A549 (cell line): Measurements from ENCODE around the gene MLLT10. TPM values are rescaled to one million over a fixed set of nuclear protein-coding genes. Genes with fewer than 3 reads are reported as not detected.

Source experiments
- ATAC-seq, 2 experiments: fragments of 200-7000 bp in 1 of 2; fragments of >200 bp in 1 of 2; cut with Nextera tagmentation in 1 of 2; cut with Tn5 transposase in 1 of 2; 3 replicates each; pipeline versions ENCODE4 v1.8.0 to v1.9.1; 2018 to 2020; ENCODE audit warnings: mild to moderate bottlenecking in 1 of 2, moderate library complexity in 1 of 2
- CTCF ChIA-PET: fragments of 300-600 bp; sonication (Branson Sonifier 250); formaldehyde crosslinking; extraction: SDS; loops from one replicate; lab custom pipeline; 2021; ENCODE audit warnings: antibody characterized with exemption, inconsistent platforms; lab: Yijun Ruan, JAX
- POLR2A ChIA-PET: fragments of 350-600 bp; formaldehyde crosslinking; extraction: SDS; loops from one replicate; lab custom pipeline; 2021; ENCODE audit warnings: antibody characterized with exemption, inconsistent platforms; lab: Yijun Ruan, JAX
- DNase-seq, 2 experiments: peaks; one replicate each; pipeline versions ENCODE4 v3.0.0 to v3.0.0-alpha.2; 2011 to 2016; ENCODE audit warnings: low read depth in 1 of 2, low spot score in 1 of 2
- FAIRE-seq: peaks from 2 replicates; lab custom pipeline; 2011; peaks lifted over from hg19 to GRCh38; lab: Jason Lieb, UNC
- H3K27ac ChIP-seq, 2 experiments: fragments of >200 bp; sonication (Bioruptor Twin); formaldehyde crosslinking; 3 replicates each; pipeline ENCODE4 v1.5.1; 2016 to 2017
- H3K4me1 ChIP-seq: fragments of >200 bp; sonication (Bioruptor Twin); formaldehyde crosslinking; 3 replicates; pipeline ENCODE4 v1.6.1; 2016
- H3K4me2 ChIP-seq: fragments of >200 bp; sonication (Bioruptor Twin); formaldehyde crosslinking; 3 replicates; pipeline ENCODE4 v1.6.1; 2016
- H3K4me3 ChIP-seq: fragments of >200 bp; sonication (Bioruptor Twin); formaldehyde crosslinking; 3 replicates; pipeline ENCODE4 v1.5.1; 2016
- H3K9me3 ChIP-seq: fragments of >200 bp; sonication (Bioruptor Twin); formaldehyde crosslinking; 3 replicates; pipeline ENCODE4 v1.6.1; 2016
- CEBPB ChIP-seq, 2 experiments: fragments of >200 bp in 1 of 2; sonication (Bioruptor Twin) in 1 of 2; formaldehyde crosslinking in 1 of 2; IDR thresholded peaks; 2 replicates each; pipeline ENCODE4 v1.6.1; 2012 to 2016
- CHD2 ChIP-seq: fragments of 150-350 bp; IDR thresholded peaks from 2 replicates; pipeline ENCODE4 v1.6.1; 2014; ENCODE audit warnings: low read length; ENCODE audit not compliant: partially characterized antibody
- ESRRA ChIP-seq: fragments of 150-350 bp; IDR thresholded peaks from 2 replicates; pipeline ENCODE4 v1.6.1; 2014; ENCODE audit warnings: mild to moderate bottlenecking, low read length, borderline replicate concordance
- FOSB ChIP-seq: fragments of 250-450 bp; sonication (Bioruptor Pico); IDR thresholded peaks from 2 replicates; pipeline ENCODE4 v1.5.0; 2020; ENCODE audit warnings: mild to moderate bottlenecking, moderate library complexity
- HDAC2 ChIP-seq: fragments of 200-600 bp; sonication (generic); IDR thresholded peaks from 2 replicates; pipeline ENCODE4 v1.6.1; 2016
- HOXB13 ChIP-seq: fragments of 250-450 bp; sonication (Bioruptor Pico); IDR thresholded peaks from 2 replicates; pipeline ENCODE4 v1.5.0; 2020; ENCODE audit warnings: low read depth, mild to moderate bottlenecking, moderate library complexity
- JUN ChIP-seq, 2 experiments: fragments of >200 bp; sonication (Bioruptor Twin); formaldehyde crosslinking; IDR thresholded peaks; 2 replicates in 1 of 2; 3 replicates in 1 of 2; pipeline ENCODE4 v1.6.1; 2016 to 2017
- KDM1A ChIP-seq: fragments of 200-600 bp; sonication (generic); IDR thresholded peaks from 2 replicates; pipeline ENCODE4 v1.6.1; 2016; ENCODE audit warnings: low read depth, mild to moderate bottlenecking
- KDM5A ChIP-seq: fragments of 200-600 bp; sonication (generic); IDR thresholded peaks from 2 replicates; pipeline ENCODE4 v1.6.1; 2016; ENCODE audit warnings: antibody characterized with exemption, mild to moderate bottlenecking
- MAFK ChIP-seq: fragments of 450-650 bp; IDR thresholded peaks from 2 replicates; pipeline ENCODE4 v1.6.1; 2014; ENCODE audit not compliant: partially characterized antibody
- MYC ChIP-seq: IDR thresholded peaks from 2 replicates; pipeline ENCODE4 v1.6.1; 2012; ENCODE audit warnings: mild to moderate bottlenecking, inconsistent platforms, low read length, improper control_type of control experiment, borderline replicate concordance
- NR3C1 ChIP-seq: fragments of >200 bp; sonication (Bioruptor Twin); formaldehyde crosslinking; IDR thresholded peaks from 3 replicates; pipeline ENCODE4 v1.6.1; 2017
- POLR2AphosphoS2 ChIP-seq: conservative IDR thresholded peaks from 2 replicates; pipeline ENCODE4 v1.6.1; 2012; ENCODE audit warnings: low read length, improper control_type of control experiment, inconsistent platforms
- TFCP2L1 ChIP-seq: fragments of 250-450 bp; sonication (Bioruptor Pico); IDR thresholded peaks from 2 replicates; pipeline ENCODE4 v1.5.0; 2021; ENCODE audit warnings: mild to moderate bottlenecking
- WGBS: methylation state at CpG from one replicate; pipeline ENCODE4 v1.1.6; 2017; ENCODE audit errors: missing lambda C conversion rate; 5-methylcytosine and 5-hydroxymethylcytosine counted together
- polyA plus RNA-seq, 4 experiments: library from polyadenylated mRNA; depleted of rRNA in 3 of 4; stranded (reverse); fragments of >200 nt; fragmentation: RNase III in 1 of 4; extraction: RNeasy Plus Mini Kit Qiagen cat#74134 plus additional on column Dnase treatment in 1 of 4; gene quantifications; 2 replicates in 3 of 4; 3 replicates in 1 of 4; pipeline ENCODE4 v1.2.3, GENCODE V29; 2011 to 2017
- small RNA-seq, 6 experiments: library from RNA; depleted of rRNA; stranded (forward); fragments of <200 nt; gene quantifications; one replicate each; pipeline ENCODE3, GENCODE V24; 2012
- TF ChIP-seq, protein P1 (sequence below): fragments of 200-600 bp; sonication (generic); IDR thresholded peaks from 2 replicates; pipeline ENCODE4 v1.6.1; 2016; ENCODE audit warnings: antibody characterized with exemption, mild to moderate bottlenecking, moderate library complexity

MLLT10 gene
- polyA plus RNA-seq, 2 of the 4 experiments (the other 2 are of a cell fraction), result 41.7 to 54.1 TPM

DNA sequence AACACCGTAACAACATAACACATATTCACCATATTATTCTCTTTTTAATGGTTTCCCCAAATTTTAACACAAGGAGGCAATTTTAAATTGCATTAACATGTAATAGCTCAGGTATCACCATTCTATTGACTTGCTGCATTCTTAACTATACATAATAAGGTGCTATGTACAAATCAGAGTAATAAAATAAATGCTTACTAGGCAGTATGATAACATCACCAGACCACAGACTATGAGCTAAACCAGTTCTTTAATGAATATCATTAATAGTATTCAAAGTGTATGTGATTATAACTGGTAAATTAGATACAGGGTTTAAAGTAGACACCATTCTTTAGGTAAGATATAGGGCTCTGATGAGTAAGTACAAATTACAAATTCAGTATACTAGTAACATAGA is 242.9 kb downstream of the MLLT10 start:
- DNase-seq (no peak), FAIRE-seq (no peak), ATAC-seq (no peak)
- no peaks in the 10 kb centered on the region for H3K9me3 ChIP-seq
- no peaks in the 10 kb centered on the region for H3K4me1 ChIP-seq
- no peak overlapping the region for H3K4me2 ChIP-seq
- peak; percentile 84 for TF ChIP-seq MAFK
- no peak for TF ChIP-seq POLR2AphosphoS2
- H3K27ac ChIP-seq, result no peak overlapping the region
- WGBS, result 86% methylated on average over 1 of the region's 1 CpG
- H3K4me3 ChIP-seq, result no peak overlapping the region
- CTCF ChIA-PET, result no interaction called here
- POLR2A ChIA-PET, result no interaction called here

DNA sequence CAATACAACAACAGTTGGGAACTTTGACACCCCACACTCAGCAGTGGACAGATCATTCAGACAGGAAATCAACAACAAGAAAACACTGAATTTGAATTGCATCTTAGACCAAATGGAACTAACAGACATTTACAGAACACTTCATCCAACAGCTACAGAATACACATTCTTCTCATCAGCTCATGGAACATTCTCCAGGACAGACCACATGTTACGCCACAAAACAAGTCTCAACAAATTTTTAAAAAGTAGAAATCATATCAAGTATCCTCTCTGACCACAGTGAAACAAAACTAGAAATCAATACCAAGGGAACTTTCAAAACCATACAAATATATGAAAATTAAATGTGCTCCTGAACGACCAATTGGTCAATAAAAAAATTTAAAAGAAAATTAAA is 257.2 kb downstream of the MLLT10 start:
- FAIRE-seq, result no peak
- TF ChIP-seq, protein P1, sequence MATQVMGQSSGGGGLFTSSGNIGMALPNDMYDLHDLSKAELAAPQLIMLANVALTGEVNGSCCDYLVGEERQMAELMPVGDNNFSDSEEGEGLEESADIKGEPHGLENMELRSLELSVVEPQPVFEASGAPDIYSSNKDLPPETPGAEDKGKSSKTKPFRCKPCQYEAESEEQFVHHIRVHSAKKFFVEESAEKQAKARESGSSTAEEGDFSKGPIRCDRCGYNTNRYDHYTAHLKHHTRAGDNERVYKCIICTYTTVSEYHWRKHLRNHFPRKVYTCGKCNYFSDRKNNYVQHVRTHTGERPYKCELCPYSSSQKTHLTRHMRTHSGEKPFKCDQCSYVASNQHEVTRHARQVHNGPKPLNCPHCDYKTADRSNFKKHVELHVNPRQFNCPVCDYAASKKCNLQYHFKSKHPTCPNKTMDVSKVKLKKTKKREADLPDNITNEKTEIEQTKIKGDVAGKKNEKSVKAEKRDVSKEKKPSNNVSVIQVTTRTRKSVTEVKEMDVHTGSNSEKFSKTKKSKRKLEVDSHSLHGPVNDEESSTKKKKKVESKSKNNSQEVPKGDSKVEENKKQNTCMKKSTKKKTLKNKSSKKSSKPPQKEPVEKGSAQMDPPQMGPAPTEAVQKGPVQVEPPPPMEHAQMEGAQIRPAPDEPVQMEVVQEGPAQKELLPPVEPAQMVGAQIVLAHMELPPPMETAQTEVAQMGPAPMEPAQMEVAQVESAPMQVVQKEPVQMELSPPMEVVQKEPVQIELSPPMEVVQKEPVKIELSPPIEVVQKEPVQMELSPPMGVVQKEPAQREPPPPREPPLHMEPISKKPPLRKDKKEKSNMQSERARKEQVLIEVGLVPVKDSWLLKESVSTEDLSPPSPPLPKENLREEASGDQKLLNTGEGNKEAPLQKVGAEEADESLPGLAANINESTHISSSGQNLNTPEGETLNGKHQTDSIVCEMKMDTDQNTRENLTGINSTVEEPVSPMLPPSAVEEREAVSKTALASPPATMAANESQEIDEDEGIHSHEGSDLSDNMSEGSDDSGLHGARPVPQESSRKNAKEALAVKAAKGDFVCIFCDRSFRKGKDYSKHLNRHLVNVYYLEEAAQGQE, result no peak
- no peak for TF ChIP-seq ESRRA
- TF ChIP-seq KDM5A, result no peak
- TF ChIP-seq KDM1A, result no peak
- no peak for TF ChIP-seq CHD2
- no peak for TF ChIP-seq HDAC2
- no peak for TF ChIP-seq CEBPB (IDR thresholded peaks at IDR 0.05)
- TF ChIP-seq MYC, result no peak
- TF ChIP-seq FOSB (CRISPR knock-in tag), result no peak
- TF ChIP-seq HOXB13 (CRISPR knock-in tag), result no peak
- TF ChIP-seq JUN (IDR thresholded peaks at IDR 0.05), result no peak
- no peak for TF ChIP-seq NR3C1
- no peak for TF ChIP-seq TFCP2L1
- TF ChIP-seq, all 56 proteins: peak for 0
- no peak for DNase-seq
- POLR2A ChIA-PET, result no interaction called here
- WGBS, result 78% methylated on average over 2 of the region's 2 CpGs
- no peaks in the 10 kb centered on the region for H3K4me1 ChIP-seq
- no peak overlapping the region for H3K4me3 ChIP-seq
- H3K4me2 ChIP-seq, result no peak overlapping the region
- no peaks in the 10 kb centered on the region for H3K9me3 ChIP-seq
- ATAC-seq, result no peak
- H3K27ac ChIP-seq, result no peak overlapping the region
- CTCF ChIA-PET, result no interaction called here

Small RNA genes lying within 50 kb of the gene (small RNA-seq; reads per million reads assigned to genes)
- 0 to 13.4 (median 2.6) reads per million in 6 experiments for gene MIR1915
- 0 reads per million in 6 experiments for gene RN7SKP219
- 0.66 to 81.6 (median 19.7) reads per million in 6 experiments for gene RNU6-1141P
- 0 reads per million in 6 experiments for gene RNU6-306P

Other genes starting within 250 kb of the MLLT10 start
- 0.87 and 1.0 TPM in 2 replicates for gene SKIDA1, start 8.6 kb upstream of the MLLT10 start, polyA plus RNA-seq (2011; rRNA removed)
- gene SKIDA1, start 8.6 kb upstream of the MLLT10 start, polyA plus RNA-seq (2017; fragmentation: RNase III; extraction: RNeasy Plus Mini Kit Qiagen cat#74134 plus additional on column Dnase treatment), result 3.5 to 4.2 TPM (median 4.1 TPM) in 3 replicates